HepG2 (cell line): ENCODE measurements around the gene PXYLP1. TPM values are rescaled to one million over a fixed set of nuclear protein-coding genes. Genes with fewer than 3 reads are reported as not detected.

Experiments used
- ATAC-seq: fragments of 200-7000 bp; cut with Tn5 transposase; 3 replicates; pipeline ENCODE4 v1.9.1; 2020; ENCODE audit warnings: mild to moderate bottlenecking, moderate library complexity
- BruUV-seq: library from RNA; stranded (reverse); fragments of 400-500 nt; replicated peaks from 2 replicates; lab custom pipeline; 2021; lab: Mats Ljungman, UMichigan
- CTCF ChIA-PET: fragments of 300-600 bp; formaldehyde crosslinking; extraction: SDS; loops from one replicate; lab custom pipeline; 2021; ENCODE audit warnings: low total read pairs, inconsistent platforms, low intra/inter-chr PET ratio; lab: Yijun Ruan, JAX
- POLR2A ChIA-PET: fragments of 350-600 bp; sonication (Branson Sonifier 250); formaldehyde crosslinking; loops from one replicate; lab custom pipeline; 2020; ENCODE audit warnings: antibody characterized with exemption, inconsistent platforms; lab: Yijun Ruan, JAX
- DNase-seq: peaks from one replicate; pipeline ENCODE4 v3.0.0-alpha.2; 2015; ENCODE audit warnings: low spot score
- FAIRE-seq: peaks from 3 replicates; lab custom pipeline; 2011; peaks lifted over from hg19 to GRCh38; lab: Jason Lieb, UNC
- H2AFZ ChIP-seq: one replicate; pipeline ENCODE4 v1.6.1; 2011; ENCODE audit warnings: low read length, inconsistent platforms
- H3K27ac ChIP-seq: fragments of 300-600 bp; 3 replicates; pipeline ENCODE4 v1.8.0; 2011; ENCODE audit warnings: mixed run types, mild to moderate bottlenecking, mixed read lengths, low read length, inconsistent platforms; ENCODE audit not compliant: insufficient read depth; ENCODE audit errors: extremely low read length
- H3K27me3 ChIP-seq, 2 experiments: fragments of 200-600 bp in 1 of 2; 2 replicates in 1 of 2; 3 replicates in 1 of 2; pipeline versions ENCODE4 v1.6.0 to v1.8.0; 2011; ENCODE audit warnings: low read length in 2 of 2, mild to moderate bottlenecking in 2 of 2, moderate library complexity in 2 of 2, inconsistent platforms in 1 of 2; ENCODE audit not compliant: insufficient read depth in 2 of 2, control insufficient read depth in 1 of 2
- H3K36me3 ChIP-seq, 2 experiments: fragments of 200-600 bp in 1 of 2; replicated peaks in 1 of 2; 2 replicates in 1 of 2; 3 replicates in 1 of 2; pipeline versions ENCODE4 v1.5.1 to v1.8.0; 2011; ENCODE audit warnings: low read length in 2 of 2, inconsistent platforms in 1 of 2; ENCODE audit not compliant: insufficient read depth in 2 of 2, control insufficient read depth in 1 of 2
- H3K4me1 ChIP-seq: 2 replicates; pipeline ENCODE4 v1.5.1; 2012; ENCODE audit warnings: low read length, inconsistent platforms; ENCODE audit not compliant: insufficient read depth
- H3K4me2 ChIP-seq: 2 replicates; pipeline ENCODE4 v1.6.0; 2011; ENCODE audit warnings: low read depth, low read length, inconsistent platforms
- H3K4me3 ChIP-seq, 3 experiments: fragments of 200-600 bp in 1 of 3; sonication (generic), shearing (Covaris generic) in 1 of 3; replicated peaks in 1 of 3; 2 replicates each; pipeline ENCODE4 v1.5.1; 2011 to 2016; ENCODE audit warnings: low read length in 3 of 3, inconsistent platforms in 2 of 3, low read depth in 2 of 3, mild to moderate bottlenecking in 2 of 3, control low read depth in 1 of 3, mixed read lengths in 1 of 3; ENCODE audit not compliant: insufficient read depth in 1 of 3
- H3K79me2 ChIP-seq: one replicate; pipeline ENCODE4 v1.6.1; 2011; ENCODE audit warnings: low read length, inconsistent platforms; ENCODE audit not compliant: insufficient read depth
- H3K9ac ChIP-seq: 2 replicates; pipeline ENCODE4 v1.6.0; 2011; ENCODE audit warnings: mild to moderate bottlenecking, low read depth, low read length, inconsistent platforms; ENCODE audit not compliant: insufficient read depth
- H3K9me3 ChIP-seq: 2 replicates; pipeline ENCODE4 v1.5.1; 2012; ENCODE audit warnings: mild to moderate bottlenecking, low read length
- H4K20me1 ChIP-seq: 2 replicates; pipeline ENCODE4 v1.6.0; 2011; ENCODE audit warnings: inconsistent platforms, mild to moderate bottlenecking, low read length, moderate library complexity; ENCODE audit not compliant: insufficient read depth
- AHR ChIP-seq: IDR thresholded peaks from 2 replicates; pipeline ENCODE4 v1.6.1; 2018; ENCODE audit warnings: missing genetic modification reagents, missing compliant biosample characterization
- ELF4 ChIP-seq: sonication (generic); formaldehyde crosslinking; IDR thresholded peaks from 2 replicates; pipeline ENCODE4 v1.5.0; 2020; ENCODE audit warnings: missing genetic modification reagents, mild to moderate bottlenecking, moderate library complexity, borderline replicate concordance
- HNRNPH1 ChIP-seq: fragments of 200-400 bp; formaldehyde crosslinking; optimal IDR thresholded peaks from 2 replicates; pipeline ENCODE3; 2017; ENCODE audit warnings: mild to moderate bottlenecking, low read depth, low read length
- HOXD1 ChIP-seq: sonication (generic); formaldehyde crosslinking; IDR thresholded peaks from 2 replicates; pipeline ENCODE4 v1.5.0; 2020; ENCODE audit warnings: missing genetic modification reagents
- ISX ChIP-seq: sonication (generic); formaldehyde crosslinking; conservative IDR thresholded peaks from 2 replicates; pipeline ENCODE4 v1.5.0; 2020; ENCODE audit warnings: missing genetic modification reagents
- MYC ChIP-seq: sonication (generic); formaldehyde crosslinking; IDR thresholded peaks from 2 replicates; pipeline ENCODE4 v1.9.0; 2021; ENCODE audit warnings: missing genetic modification reagents, borderline replicate concordance
- POLR2G ChIP-seq: fragments of 200-400 bp; formaldehyde crosslinking; IDR thresholded peaks from 2 replicates; pipeline ENCODE4 v1.6.1; 2018; ENCODE audit warnings: mild to moderate bottlenecking, low read depth, low read length, moderate library complexity
- RXRB ChIP-seq: IDR thresholded peaks from 2 replicates; pipeline ENCODE4 v1.6.1; 2016; ENCODE audit warnings: borderline replicate concordance, missing genetic modification reagents, missing compliant biosample characterization
- ZNF326 ChIP-seq: sonication (generic); formaldehyde crosslinking; IDR thresholded peaks from 2 replicates; pipeline ENCODE4 v1.4.0; 2020; ENCODE audit warnings: missing genetic modification reagents, borderline replicate concordance
- ZSCAN12 ChIP-seq: sonication (generic); formaldehyde crosslinking; IDR thresholded peaks from 2 replicates; pipeline ENCODE4 v1.9.0; 2021; ENCODE audit warnings: mild to moderate bottlenecking, missing genetic modification reagents
- WGBS: methylation state at CpG from one replicate; pipeline ENCODE4 v1.1.6; 2017; ENCODE audit warnings: low lambda C conversion rate; 5-methylcytosine and 5-hydroxymethylcytosine counted together
- in situ Hi-C: cut with HindIII; loops from 2 replicates; pipeline ENCODE4 v1.10.0; 2017; ENCODE audit warnings: low pct_unique_long_range_greater_than_20kb; ENCODE audit not compliant: extremely low pct_ligation_motif_present
- intact Hi-C: fragments of 100-400 bp; cut with micrococcal nuclease; formaldehyde crosslinking; loops from one replicate; pipeline ENCODE4 v1.10.0; 2022; ENCODE audit not compliant: unreplicated experiment
- polyA plus RNA-seq, 8 experiments: library from polyadenylated mRNA; depleted of rRNA in 3 of 8; stranded (reverse) in 7 of 8; unstranded in 1 of 8; fragments of >200 nt; fragmentation: Illumina TruSeq in 4 of 8; extraction: Trizol in 4 of 8; gene quantifications; 2 replicates each; pipeline versions ENCODE4 v1.2.1 to v1.2.3, GENCODE V29; 2011 to 2016; ENCODE audit warnings: low read depth in 4 of 8, missing spikeins in 1 of 8, mixed read lengths in 1 of 8; ENCODE audit not compliant: insufficient read depth in 1 of 8
- total RNA-seq, 5 experiments: library from RNA; depleted of rRNA; stranded (reverse); fragments of >200 nt; fragmentation: Illumina TruSeq; extraction: Trizol; gene quantifications; 2 replicates each; pipeline ENCODE4 v1.2.3, GENCODE V29; 2016; ENCODE audit warnings: low read depth in 1 of 5
- TF ChIP-seq, protein P1 (sequence below): sonication (generic); formaldehyde crosslinking; IDR thresholded peaks from 2 replicates; pipeline ENCODE4 v1.4.0; 2020; ENCODE audit warnings: missing genetic modification reagents, mild to moderate bottlenecking, borderline replicate concordance
- TF ChIP-seq, protein P2 (sequence below): sonication (generic); formaldehyde crosslinking; IDR thresholded peaks from 2 replicates; pipeline ENCODE4 v1.4.0; 2020; ENCODE audit warnings: missing genetic modification reagents, borderline replicate concordance

Gene PXYLP1
- total and polyA plus RNA-seq, 2 of the 13 experiments (the other 11 are each of a cell fraction or from before 2014, with no cell fraction given), result 4.9 to 8.1 TPM

DNA sequence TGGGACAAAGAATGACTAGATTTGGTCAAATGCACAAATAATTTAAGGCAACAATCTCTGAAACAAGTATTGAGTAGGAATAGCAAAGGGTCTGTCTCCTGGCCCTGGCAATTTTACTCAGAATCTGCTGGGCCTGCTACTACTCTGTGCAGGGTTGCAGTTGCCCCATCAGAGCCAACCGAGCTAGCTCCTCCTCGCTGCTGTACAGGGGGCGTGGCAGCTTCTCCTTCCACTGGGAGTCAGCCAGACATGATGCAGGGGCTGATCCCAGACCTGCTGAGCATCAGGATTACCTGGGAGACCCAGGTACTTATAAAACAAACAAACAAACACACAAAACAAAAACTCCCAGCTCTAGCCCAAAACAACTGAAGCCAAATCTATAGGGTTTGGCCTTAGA lies 30.5 kb upstream of the PXYLP1 start:
- Histone ChIP-seq H4K20me1 (no peaks in the 10 kb centered on the region), H3K36me3 (no peaks in the 10 kb centered on the region), H3K9ac (no peak overlapping the region), H3K4me2 (no peak overlapping the region), H3K27me3 (no peaks in the 10 kb centered on the region; a peak in 1 of 5 replicates), H3K27ac (no peak overlapping the region), H2AFZ (no peak overlapping the region), H3K9me3 (no peaks in the 10 kb centered on the region), H3K4me1 (no peaks in the 10 kb centered on the region), H3K79me2 (no peaks in the 10 kb centered on the region), H3K4me3 (no peak overlapping the region)
- 0% methylated on average over 3 of the region's 3 CpGs for WGBS
- ATAC-seq, result no peak
- intact Hi-C loops (no loop called here), in situ Hi-C loops (no loop called here)
- ChIA-PET POLR2A (no interaction called here), CTCF (no interaction called here)
- FAIRE-seq, result no peak
- no peak for DNase-seq
- BruUV-seq, result no TSS peak
- TF ChIP-seq, protein P1, sequence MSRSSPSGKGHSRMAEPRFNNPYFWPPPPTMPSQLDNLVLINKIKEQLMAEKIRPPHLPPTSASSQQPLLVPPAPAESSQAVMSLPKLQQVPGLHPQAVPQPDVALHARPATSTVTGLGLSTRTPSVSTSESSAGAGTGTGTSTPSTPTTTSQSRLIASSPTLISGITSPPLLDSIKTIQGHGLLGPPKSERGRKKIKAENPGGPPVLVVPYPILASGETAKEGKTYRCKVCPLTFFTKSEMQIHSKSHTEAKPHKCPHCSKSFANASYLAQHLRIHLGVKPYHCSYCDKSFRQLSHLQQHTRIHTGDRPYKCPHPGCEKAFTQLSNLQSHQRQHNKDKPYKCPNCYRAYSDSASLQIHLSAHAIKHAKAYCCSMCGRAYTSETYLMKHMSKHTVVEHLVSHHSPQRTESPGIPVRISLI (CRISPR knock-in tag), result no peak
- no peak for TF ChIP-seq AHR (CRISPR knock-in tag)
- TF ChIP-seq HNRNPH1, result no peak
- TF ChIP-seq, protein P2, sequence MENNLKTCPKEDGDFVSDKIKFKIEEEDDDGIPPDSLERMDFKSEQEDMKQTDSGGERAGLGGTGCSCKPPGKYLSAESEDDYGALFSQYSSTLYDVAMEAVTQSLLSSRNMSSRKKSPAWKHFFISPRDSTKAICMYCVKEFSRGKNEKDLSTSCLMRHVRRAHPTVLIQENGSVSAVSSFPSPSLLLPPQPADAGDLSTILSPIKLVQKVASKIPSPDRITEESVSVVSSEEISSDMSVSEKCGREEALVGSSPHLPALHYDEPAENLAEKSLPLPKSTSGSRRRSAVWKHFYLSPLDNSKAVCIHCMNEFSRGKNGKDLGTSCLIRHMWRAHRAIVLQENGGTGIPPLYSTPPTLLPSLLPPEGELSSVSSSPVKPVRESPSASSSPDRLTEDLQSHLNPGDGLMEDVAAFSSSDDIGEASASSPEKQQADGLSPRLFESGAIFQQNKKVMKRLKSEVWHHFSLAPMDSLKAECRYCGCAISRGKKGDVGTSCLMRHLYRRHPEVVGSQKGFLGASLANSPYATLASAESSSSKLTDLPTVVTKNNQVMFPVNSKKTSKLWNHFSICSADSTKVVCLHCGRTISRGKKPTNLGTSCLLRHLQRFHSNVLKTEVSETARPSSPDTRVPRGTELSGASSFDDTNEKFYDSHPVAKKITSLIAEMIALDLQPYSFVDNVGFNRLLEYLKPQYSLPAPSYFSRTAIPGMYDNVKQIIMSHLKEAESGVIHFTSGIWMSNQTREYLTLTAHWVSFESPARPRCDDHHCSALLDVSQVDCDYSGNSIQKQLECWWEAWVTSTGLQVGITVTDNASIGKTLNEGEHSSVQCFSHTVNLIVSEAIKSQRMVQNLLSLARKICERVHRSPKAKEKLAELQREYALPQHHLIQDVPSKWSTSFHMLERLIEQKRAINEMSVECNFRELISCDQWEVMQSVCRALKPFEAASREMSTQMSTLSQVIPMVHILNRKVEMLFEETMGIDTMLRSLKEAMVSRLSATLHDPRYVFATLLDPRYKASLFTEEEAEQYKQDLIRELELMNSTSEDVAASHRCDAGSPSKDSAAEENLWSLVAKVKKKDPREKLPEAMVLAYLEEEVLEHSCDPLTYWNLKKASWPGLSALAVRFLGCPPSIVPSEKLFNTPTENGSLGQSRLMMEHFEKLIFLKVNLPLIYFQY (CRISPR knock-in tag), result no peak
- no peak for TF ChIP-seq ZNF326
- TF ChIP-seq ZSCAN12 (CRISPR knock-in tag), result no peak
- TF ChIP-seq RXRB (CRISPR knock-in tag), result no peak
- no peak for TF ChIP-seq ELF4
- TF ChIP-seq ISX (CRISPR knock-in tag), result no peak
- no peak for TF ChIP-seq HOXD1 (CRISPR knock-in tag)
- TF ChIP-seq POLR2G, result no peak
- no peak for TF ChIP-seq MYC (CRISPR knock-in tag)
